Endothelial cell (in vitro differentiated cells): ENCODE measurements around the gene OLFM4. TPM values are rescaled to one million over a fixed set of nuclear protein-coding genes. Genes with fewer than 3 reads are reported as not detected.

Source experiments
- DNase-seq: peaks from one replicate; pipeline ENCODE4 v3.0.0; 2021; ENCODE audit warnings: low spot score
- H3K27ac Mint-ChIP-seq: one replicate; pipeline ENCODE4 v1.8.0; 2021; ENCODE audit warnings: mixed read lengths, inconsistent platforms; ENCODE audit not compliant: unreplicated experiment
- H3K27me3 Mint-ChIP-seq: one replicate; pipeline ENCODE4 v1.8.0; 2021; ENCODE audit warnings: mild to moderate bottlenecking, moderate library complexity, mixed read lengths, inconsistent platforms; ENCODE audit not compliant: unreplicated experiment
- H3K36me3 Mint-ChIP-seq: one replicate; pipeline ENCODE4 v1.8.0; 2021; ENCODE audit warnings: mild to moderate bottlenecking, low read depth, mixed read lengths, inconsistent platforms; ENCODE audit not compliant: unreplicated experiment
- H3K4me1 Mint-ChIP-seq: one replicate; pipeline ENCODE4 v1.8.0; 2021; ENCODE audit warnings: mild to moderate bottlenecking, mixed read lengths, inconsistent platforms; ENCODE audit not compliant: unreplicated experiment
- H3K4me3 Mint-ChIP-seq: one replicate; pipeline ENCODE4 v1.8.0; 2021; ENCODE audit warnings: mild to moderate bottlenecking, mixed read lengths, inconsistent platforms; ENCODE audit not compliant: unreplicated experiment
- H3K9me3 Mint-ChIP-seq: one replicate; pipeline ENCODE4 v1.8.0; 2021; ENCODE audit warnings: mixed read lengths, inconsistent platforms; ENCODE audit not compliant: unreplicated experiment
- CTCF ChIP-seq: fragments of 200-600 bp; sonication (generic); IDR thresholded peaks from one replicate; pipeline ENCODE4 v1.5.0; 2021; ENCODE audit warnings: antibody characterized with exemption; ENCODE audit not compliant: unreplicated experiment
- total RNA-seq: library from RNA; stranded (reverse); fragmentation: NEBNext Ultra II Directional; extraction: Animal tissue kit (Norgen Biotek cat#: 25700); gene quantifications from one replicate; pipeline ENCODE4 v1.2.1, GENCODE V29; 2021; ENCODE audit not compliant: unreplicated experiment

The OLFM4 gene
- total RNA-seq, 1 donor from 2014 or later = not detected

GRCh38 chr13:53090461-53090860 is 61.8 kb downstream of the OLFM4 start:
- Mint-ChIP-seq H3K4me1 (no peaks in the 10 kb centered on the region), H3K9me3 (no peaks in the 10 kb centered on the region), H3K27ac (no peak overlapping the region), H3K4me3 (no peak overlapping the region), H3K27me3 (peaks cover 2% of the 10 kb centered on the region), H3K36me3 (no peaks in the 10 kb centered on the region)
- no peak for TF ChIP-seq CTCF
- DNase-seq = no peak

- H3K36me3 Mint-ChIP-seq = no peaks in the 10 kb centered on the region
- peak overlapping the region; percentile 17 for H3K27ac Mint-ChIP-seq
- H3K4me3 Mint-ChIP-seq = no peak overlapping the region
- peaks cover 2% of the 10 kb centered on the region for H3K27me3 Mint-ChIP-seq
- TF ChIP-seq CTCF = no peak
- no peaks in the 10 kb centered on the region for H3K4me1 Mint-ChIP-seq
- no peak for DNase-seq
- no peaks in the 10 kb centered on the region for H3K9me3 Mint-ChIP-seq
Measured at GRCh38 chr13:53092931-53093330, 64.3 kb downstream of the OLFM4 start.

GRCh38 chr13:53098455-53098854 is 69.8 kb downstream of the OLFM4 start:
- no peak overlapping the region for H3K27ac Mint-ChIP-seq
- TF ChIP-seq CTCF = no peak
- H3K4me3 Mint-ChIP-seq = no peak overlapping the region
- no peak for DNase-seq
- H3K9me3 Mint-ChIP-seq = no peaks in the 10 kb centered on the region
- H3K36me3 Mint-ChIP-seq = no peaks in the 10 kb centered on the region
- H3K27me3 Mint-ChIP-seq = no peaks in the 10 kb centered on the region
- H3K4me1 Mint-ChIP-seq = no peaks in the 10 kb centered on the region

GRCh38 chr13:53100394-53101063 is 71.9 kb downstream of the OLFM4 start:
- Mint-ChIP-seq H3K36me3 (no peaks in the 10 kb centered on the region), H3K9me3 (no peaks in the 10 kb centered on the region), H3K27ac (no peak overlapping the region), H3K27me3 (no peaks in the 10 kb centered on the region), H3K4me1 (no peaks in the 10 kb centered on the region), H3K4me3 (no peak overlapping the region)
- DNase-seq = no peak
- no peak for TF ChIP-seq CTCF

Other genes with a start within 250 kb of the OLFM4 start
- 0.15 TPM for gene PCDH8, start 180.2 kb upstream of the OLFM4 start, total RNA-seq